ENCODE results near the gene TENM3. TPM values are rescaled to one million over a fixed set of nuclear protein-coding genes. Genes with fewer than 3 reads are reported as not detected.
A peak's percentile ranks its signal among the peaks of the same experiment; 100 is the strongest.
"Not testable (repeated sequence)": the region's sequence is repeated elsewhere in the genome, so short reads cannot be mapped to it uniquely, and the experiment has no call there.

The TENM3 gene
- total RNA-seq, 2 donors from 2014 or later: not detected

DNA sequence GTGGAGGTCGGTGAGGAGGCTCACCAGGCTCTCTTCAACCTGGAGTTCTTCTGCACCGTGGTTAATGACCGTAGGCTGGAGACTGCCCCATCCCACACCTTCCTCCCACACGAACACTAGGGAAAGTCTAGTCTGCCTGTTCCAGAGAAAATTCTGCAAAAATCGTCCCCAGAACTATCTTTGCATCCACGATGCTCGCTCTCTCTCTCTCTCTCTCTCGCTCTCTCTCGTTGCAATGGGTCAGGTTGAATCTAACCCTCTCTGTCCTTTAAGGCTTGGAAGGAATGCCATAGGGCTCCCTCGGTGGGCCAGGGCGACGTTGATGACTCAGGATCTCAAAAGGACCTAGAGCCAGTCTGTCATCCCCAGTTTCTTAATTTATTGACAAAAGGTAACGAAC lies 562.5 kb downstream of the TENM3 start:
- ATAC-seq (no peak), DNase-seq (no peak)
- Mint-ChIP-seq H3K27me3 (no peaks in the 10 kb centered on the region), H3K36me3 (ENCODE audit: low read depth) (no peaks in the 10 kb centered on the region), H3K27ac (no peak overlapping the region), H3K4me3 (no peak overlapping the region), H3K4me1 (peaks cover 14% of the 10 kb centered on the region)
- no peaks in the 10 kb centered on the region for H3K9me3 ChIP-seq (ENCODE audit: control insufficient read depth, low read length, poor library complexity, severe bottlenecking)

DNA sequence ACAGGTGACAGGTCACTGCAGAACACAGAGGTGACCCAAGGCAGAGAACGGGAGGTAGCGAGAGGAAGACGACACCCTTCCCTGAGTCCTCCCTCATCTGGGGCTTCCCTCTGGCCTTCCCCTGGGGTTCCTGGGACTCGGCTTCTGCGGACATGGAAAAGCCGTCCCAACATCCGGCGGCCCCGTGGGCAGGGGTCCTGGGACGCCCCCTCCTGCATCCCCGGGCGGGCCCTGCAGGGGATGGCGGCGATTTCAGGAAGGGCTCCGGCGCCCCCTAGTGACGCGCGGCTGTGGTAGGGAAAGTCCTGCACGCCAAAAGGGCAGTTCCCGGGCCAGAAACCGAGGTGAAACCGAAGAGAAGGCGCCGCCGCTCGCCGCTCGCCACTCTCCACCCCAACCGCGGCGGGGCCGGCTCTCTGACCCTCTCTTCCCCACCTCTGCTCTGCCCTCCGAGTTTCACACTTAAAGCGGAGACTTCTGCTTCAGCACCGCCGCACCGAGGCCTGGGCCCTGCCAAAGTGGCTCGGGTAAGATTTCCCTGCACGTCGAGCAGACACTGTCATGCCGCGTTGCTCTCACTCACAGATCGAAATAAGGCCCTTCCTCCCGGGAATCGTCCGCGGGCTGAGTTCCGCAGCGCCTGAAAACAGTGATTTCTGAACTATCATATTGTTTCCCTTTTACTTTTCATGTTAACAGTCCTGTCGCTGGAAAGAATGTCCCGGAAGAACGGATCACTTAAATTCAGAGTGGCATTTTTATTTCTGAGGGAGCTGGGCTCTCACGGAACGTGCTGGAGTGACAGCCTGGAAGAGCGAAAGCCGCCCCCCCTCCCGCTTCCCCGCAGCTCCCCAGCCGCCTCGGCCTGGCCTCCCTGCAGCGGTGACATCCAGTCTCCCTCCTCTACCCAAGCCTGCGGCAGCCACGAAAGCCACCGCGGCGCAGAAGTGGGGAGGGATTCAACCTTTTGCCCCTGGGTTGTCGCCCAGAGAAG lies 563.4 kb downstream of the TENM3 start:
- peak; percentile 46 for ATAC-seq
- Mint-ChIP-seq H3K4me3 (peak overlapping the region; percentile 83), H3K36me3 (ENCODE audit: low read depth) (no peaks in the 10 kb centered on the region), H3K4me1 (peaks cover 14% of the 10 kb centered on the region), H3K27ac (peak overlapping the region; percentile 74), H3K27me3 (no peaks in the 10 kb centered on the region)
- no peaks in the 10 kb centered on the region for H3K9me3 ChIP-seq (ENCODE audit: control insufficient read depth, low read length, poor library complexity, severe bottlenecking)
- DNase-seq: peak; percentile 47 to 56 (median 50)

DNA sequence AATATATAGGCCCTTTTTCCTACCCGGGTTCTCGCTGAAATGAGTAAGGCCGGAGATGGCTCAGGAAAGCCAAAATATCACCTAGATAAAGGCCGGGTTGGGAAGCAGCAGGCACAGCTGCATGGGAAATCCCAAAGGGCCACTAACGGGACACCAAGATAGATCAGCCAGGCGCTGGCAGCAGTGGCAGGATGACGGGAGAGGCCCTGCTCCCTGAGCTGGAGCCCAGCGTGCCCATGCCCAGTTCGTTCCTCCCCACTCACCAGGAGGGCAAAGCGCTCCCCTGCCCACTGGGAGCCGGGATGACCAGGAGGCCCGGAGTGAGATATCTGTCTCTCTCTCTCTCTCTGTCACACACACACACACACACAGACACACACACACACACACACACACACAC lies 564.1 kb downstream of the TENM3 start:
- no peak for ATAC-seq

DNA sequence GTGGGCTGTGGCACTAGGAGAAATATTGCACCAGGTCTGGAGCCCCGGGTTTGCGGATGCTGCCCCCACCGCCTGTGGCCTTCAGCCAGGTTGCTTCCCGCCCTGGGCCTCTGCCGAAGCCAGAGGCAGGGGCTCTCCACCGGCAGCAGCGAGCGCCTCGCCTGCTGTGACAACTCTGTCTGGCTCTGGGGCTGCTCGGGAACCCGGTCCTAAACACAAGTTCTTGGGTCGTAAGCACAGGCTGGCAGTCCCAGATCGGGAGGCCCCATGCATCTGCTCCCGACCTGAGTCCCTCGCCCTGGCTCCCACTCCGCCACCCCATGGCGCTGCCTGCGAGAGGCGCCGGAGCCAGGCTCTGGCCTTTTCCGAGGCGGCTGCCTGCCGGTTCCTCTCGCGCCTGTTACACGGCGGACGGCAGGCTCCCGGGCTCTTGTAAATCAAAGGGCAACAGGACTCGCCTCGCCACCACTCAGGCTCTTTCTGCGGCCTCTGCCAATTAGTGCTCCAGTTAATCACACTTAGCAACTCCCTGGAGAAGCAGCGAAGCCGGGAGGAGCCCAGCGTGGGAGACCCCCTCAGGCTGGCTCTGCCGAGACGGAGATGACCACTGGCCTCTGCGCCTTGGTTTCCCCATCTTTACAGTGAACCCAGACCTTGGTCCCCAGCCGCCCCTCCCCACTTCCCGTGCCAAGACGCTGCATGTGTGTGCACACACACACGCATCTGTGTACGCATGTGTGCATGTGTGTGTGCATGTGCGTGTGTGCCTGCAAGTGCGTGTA lies 564.8 kb downstream of the TENM3 start:
- Mint-ChIP-seq H3K36me3 (ENCODE audit: low read depth) (no peaks in the 10 kb centered on the region), H3K27ac (no peak overlapping the region), H3K27me3 (no peaks in the 10 kb centered on the region), H3K4me3 (no peak overlapping the region), H3K4me1 (peaks cover 14% of the 10 kb centered on the region)
- no peaks in the 10 kb centered on the region for H3K9me3 ChIP-seq (ENCODE audit: control insufficient read depth, low read length, poor library complexity, severe bottlenecking)
- DNase-seq (no peak), ATAC-seq (no peak)

More for the DNA sequence above, 564.1 kb downstream of the TENM3 start:
- Mint-ChIP-seq H3K27me3 (no peaks in the 10 kb centered on the region), H3K4me1 (peaks cover 14% of the 10 kb centered on the region), H3K36me3 (ENCODE audit: low read depth) (no peaks in the 10 kb centered on the region), H3K4me3 (no peak overlapping the region), H3K27ac (no peak overlapping the region)
- no peaks in the 10 kb centered on the region for H3K9me3 ChIP-seq (ENCODE audit: control insufficient read depth, low read length, poor library complexity, severe bottlenecking)
- no peak for DNase-seq

DNA sequence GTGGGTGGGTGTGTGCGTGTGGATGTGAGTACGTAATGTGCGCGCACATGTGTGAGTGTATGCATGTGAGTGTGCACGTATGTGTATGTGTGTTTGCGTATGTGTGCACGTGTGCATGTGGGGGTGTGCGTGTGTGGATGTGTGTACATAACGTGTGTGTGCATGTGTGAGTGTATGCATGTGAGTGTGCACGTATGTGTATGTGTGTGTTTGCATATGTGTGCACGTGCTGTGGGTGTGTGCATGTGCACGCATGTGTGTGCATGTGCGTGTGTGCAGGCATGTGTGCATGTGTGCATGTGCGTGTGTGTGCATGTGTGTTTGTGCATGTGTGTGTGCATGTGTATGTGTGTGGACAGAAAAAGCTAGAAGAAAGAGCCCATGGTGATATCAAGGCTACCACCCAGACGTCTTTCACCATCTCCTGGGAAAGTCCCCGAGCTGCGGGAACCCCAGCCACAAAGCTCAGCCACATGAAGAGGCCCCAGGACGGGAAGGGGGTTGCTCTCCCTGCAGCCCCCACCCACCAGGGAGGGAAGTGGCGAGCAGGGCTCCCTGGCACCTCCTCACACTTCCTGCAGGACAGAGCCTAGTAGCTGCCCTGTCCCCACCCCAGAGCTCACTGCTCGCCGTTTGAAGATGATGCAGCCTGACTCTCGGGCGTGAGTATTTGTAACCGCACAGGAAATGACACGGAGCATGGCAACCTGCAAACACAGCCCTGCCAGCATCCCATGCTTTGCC lies 565.6 kb downstream of the TENM3 start:
- Mint-ChIP-seq H3K4me1 (peaks cover 14% of the 10 kb centered on the region), H3K27ac (no peak overlapping the region), H3K36me3 (ENCODE audit: low read depth) (no peaks in the 10 kb centered on the region), H3K27me3 (no peaks in the 10 kb centered on the region), H3K4me3 (peak overlapping the region; percentile 69)
- DNase-seq: peak; percentile 34 to 55 (median 55)
- ATAC-seq: peak; percentile 90
- no peaks in the 10 kb centered on the region for H3K9me3 ChIP-seq (ENCODE audit: control insufficient read depth, low read length, poor library complexity, severe bottlenecking)

DNA sequence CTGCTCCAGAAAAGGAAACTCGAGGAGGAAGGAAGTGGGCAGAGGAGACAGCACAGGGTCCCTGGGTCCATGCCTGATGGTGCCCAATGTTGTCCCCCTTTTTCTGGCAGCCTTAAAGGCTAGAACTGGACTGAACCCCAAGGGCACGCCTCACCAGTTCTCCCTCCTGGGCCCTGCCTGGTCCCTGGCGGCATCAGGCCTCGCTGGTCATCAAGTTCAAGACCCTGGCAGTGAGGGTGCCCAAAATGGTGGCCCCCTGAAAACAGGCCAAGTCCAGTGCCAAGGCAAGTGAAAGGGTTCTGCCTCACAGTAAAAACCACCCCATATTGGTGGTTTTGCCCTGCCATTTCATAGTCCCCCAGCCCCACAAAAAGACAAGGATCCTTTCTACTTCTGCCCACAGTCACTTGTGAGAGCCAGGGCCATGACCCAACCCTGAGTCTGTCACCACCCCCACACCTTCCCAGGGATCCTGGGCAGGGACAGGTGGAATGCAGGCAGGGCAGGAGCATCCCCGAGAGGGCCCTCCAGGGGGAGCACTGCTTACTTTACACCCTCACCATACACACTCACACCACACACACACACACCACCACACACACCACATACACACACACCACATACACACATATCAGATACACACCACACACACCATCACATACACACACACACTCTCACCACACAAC lies 566.4 kb downstream of the TENM3 start:
- no peaks in the 10 kb centered on the region for H3K9me3 ChIP-seq (ENCODE audit: control insufficient read depth, low read length, poor library complexity, severe bottlenecking)
- H3K4me3 Mint-ChIP-seq: peak overlapping the region; percentile 69
- DNase-seq (no peak), ATAC-seq (peak; percentile 7)
- no peaks in the 10 kb centered on the region for H3K36me3 Mint-ChIP-seq (ENCODE audit: low read depth)
- H3K4me1 Mint-ChIP-seq: peaks cover 14% of the 10 kb centered on the region
- no peaks in the 10 kb centered on the region for H3K27me3 Mint-ChIP-seq
- H3K27ac Mint-ChIP-seq: no peak overlapping the region

DNA sequence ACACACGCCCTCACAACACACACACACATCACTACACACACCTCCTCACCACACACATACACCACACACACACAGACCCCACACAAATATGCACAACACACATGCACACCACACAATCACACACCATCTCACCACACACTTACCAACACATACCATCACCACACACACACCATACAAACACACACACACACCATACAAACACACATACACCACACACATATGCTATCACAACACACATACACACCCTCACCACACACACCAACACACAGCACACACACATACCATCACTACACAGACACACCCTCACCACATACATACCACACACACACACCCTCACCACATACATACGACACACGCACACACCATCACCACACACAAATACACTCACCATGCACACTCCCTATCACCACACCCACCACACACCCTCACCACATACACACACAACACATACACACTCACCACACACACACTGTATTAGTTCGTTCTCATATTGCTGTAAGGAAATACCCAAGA lies 567.0 kb downstream of the TENM3 start:
- no peak overlapping the region for H3K27ac Mint-ChIP-seq
- no peaks in the 10 kb centered on the region for H3K9me3 ChIP-seq (ENCODE audit: control insufficient read depth, low read length, poor library complexity, severe bottlenecking)
- DNase-seq (no peak), ATAC-seq (no peak)
- H3K4me1 Mint-ChIP-seq: peaks cover 14% of the 10 kb centered on the region
- no peak overlapping the region for H3K4me3 Mint-ChIP-seq
- H3K27me3 Mint-ChIP-seq: no peaks in the 10 kb centered on the region
- no peaks in the 10 kb centered on the region for H3K36me3 Mint-ChIP-seq (ENCODE audit: low read depth)

DNA sequence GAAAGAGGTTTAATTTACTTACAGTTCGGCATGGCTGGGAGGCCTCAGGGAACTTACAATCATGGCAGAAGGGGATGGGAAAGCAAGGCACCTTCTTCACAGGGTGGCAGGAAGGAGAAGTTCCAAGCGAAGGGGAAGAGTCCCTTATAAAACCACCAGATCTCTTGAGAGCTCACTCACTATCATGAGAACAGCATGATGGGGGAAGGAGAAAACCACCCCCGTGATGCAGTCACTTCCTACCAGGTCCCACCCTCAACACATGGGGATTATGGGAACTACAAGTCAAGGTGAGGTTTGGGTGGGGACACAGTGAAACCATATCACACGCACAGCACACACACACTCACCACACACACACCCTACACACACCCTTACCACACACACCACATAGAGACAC lies 569.7 kb downstream of the TENM3 start:
- Mint-ChIP-seq H3K27me3 (no peaks in the 10 kb centered on the region), H3K4me1 (peaks cover 9% of the 10 kb centered on the region), H3K36me3 (ENCODE audit: low read depth) (no peaks in the 10 kb centered on the region), H3K27ac (peak overlapping the region; percentile 14), H3K4me3 (no peak overlapping the region)
- DNase-seq (no peak), ATAC-seq (no peak)
- H3K9me3 ChIP-seq (ENCODE audit: control insufficient read depth, low read length, poor library complexity, severe bottlenecking): no peaks in the 10 kb centered on the region

DNA sequence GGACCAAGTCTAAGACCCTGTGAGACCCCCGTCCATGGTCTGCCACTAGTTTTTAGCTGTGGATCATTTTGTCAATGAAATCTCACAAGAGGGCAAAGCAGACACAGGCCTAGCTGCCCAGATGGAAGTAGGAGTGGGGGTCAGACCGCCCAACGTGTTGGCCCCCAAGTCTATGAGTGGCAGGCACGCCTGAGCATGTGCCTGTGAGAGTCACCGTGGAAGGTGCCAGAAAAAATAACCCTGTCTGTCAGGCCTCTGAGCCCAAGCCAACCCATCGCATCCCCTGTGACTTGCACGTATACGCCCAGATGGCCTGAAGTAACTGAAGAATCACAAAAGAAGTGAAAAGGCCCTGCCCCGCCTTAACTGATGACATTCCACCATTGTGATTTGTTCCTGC lies 570.9 kb downstream of the TENM3 start:
- not testable (repeated sequence) for H3K4me3 Mint-ChIP-seq; H3K27me3 Mint-ChIP-seq; H3K27ac Mint-ChIP-seq; H3K36me3 Mint-ChIP-seq (ENCODE audit: low read depth); ATAC-seq; DNase-seq; H3K9me3 ChIP-seq (ENCODE audit: control insufficient read depth, low read length, poor library complexity, severe bottlenecking); H3K4me1 Mint-ChIP-seq

DNA sequence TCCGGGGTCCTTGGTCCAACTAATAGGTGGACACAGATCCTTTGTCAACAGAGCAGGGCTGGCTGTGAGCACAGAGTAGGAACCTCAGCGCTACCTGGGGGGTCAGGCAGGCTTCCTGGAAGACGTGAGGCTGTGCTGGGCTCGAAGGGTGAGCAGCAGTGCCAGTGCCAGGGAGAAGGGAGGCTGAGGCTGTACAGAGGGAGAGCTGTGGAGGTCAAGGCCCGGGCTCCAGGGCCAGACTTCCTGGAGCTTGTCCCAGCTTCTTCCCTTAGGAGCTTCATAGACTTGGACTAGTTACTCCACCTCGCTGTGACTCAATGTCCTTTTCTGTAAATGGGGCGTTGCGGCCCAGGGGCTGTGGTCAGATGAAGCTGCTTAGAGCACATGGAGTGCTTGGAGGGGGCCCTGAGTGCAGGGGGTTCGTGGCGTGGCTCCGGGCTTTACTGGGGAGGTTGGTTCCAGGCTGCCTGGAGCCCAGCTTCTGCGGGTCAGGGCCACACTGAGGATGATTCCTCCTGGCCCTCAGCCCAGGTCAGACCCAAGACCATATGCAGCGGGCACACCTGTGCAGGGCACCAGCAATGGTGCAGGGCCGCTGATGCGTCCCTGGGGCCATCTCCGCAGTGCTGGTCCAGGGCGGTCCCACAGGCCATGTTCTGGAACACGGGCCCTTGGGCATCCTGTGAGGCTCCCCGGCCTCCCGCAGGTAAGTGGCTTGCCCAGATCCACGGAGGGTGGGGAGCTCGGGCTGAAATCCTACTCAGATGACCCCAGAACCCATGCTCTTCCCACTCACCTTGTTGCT lies 575.9 kb downstream of the TENM3 start:
- DNase-seq: no peak
- H3K27me3 Mint-ChIP-seq: no peaks in the 10 kb centered on the region
- peaks cover 4% of the 10 kb centered on the region for H3K4me1 Mint-ChIP-seq
- H3K9me3 ChIP-seq (ENCODE audit: control insufficient read depth, low read length, poor library complexity, severe bottlenecking): no peaks in the 10 kb centered on the region
- no peaks in the 10 kb centered on the region for H3K36me3 Mint-ChIP-seq (ENCODE audit: low read depth)
- ATAC-seq: no peak
- H3K27ac Mint-ChIP-seq: no peak overlapping the region
- H3K4me3 Mint-ChIP-seq: no peak overlapping the region

DNA sequence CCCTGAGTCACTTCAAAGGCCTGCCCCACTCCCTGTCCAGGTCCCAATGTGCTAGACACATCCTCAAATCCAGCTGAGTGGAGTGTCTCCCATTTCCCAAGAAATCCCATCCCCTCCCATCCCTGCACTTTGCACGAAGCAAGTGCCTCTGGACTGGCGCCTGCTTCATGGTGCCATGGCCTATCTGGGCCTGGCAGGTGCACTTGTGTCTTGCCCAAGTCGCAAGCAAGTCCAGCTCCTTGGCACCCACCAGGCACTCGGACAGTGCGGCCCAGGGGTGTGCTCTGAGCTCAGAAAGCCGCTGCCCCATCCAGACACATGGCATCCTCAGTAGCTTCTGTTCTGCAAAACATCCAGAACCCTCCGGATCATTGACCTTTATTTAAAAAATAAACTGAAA lies 576.5 kb downstream of the TENM3 start:
- Mint-ChIP-seq H3K4me3 (no peak overlapping the region), H3K36me3 (ENCODE audit: low read depth) (no peaks in the 10 kb centered on the region), H3K27me3 (no peaks in the 10 kb centered on the region), H3K27ac (no peak overlapping the region), H3K4me1 (peaks cover 6% of the 10 kb centered on the region)
- no peaks in the 10 kb centered on the region for H3K9me3 ChIP-seq (ENCODE audit: control insufficient read depth, low read length, poor library complexity, severe bottlenecking)
- DNase-seq: no peak
- no peak for ATAC-seq

DNA sequence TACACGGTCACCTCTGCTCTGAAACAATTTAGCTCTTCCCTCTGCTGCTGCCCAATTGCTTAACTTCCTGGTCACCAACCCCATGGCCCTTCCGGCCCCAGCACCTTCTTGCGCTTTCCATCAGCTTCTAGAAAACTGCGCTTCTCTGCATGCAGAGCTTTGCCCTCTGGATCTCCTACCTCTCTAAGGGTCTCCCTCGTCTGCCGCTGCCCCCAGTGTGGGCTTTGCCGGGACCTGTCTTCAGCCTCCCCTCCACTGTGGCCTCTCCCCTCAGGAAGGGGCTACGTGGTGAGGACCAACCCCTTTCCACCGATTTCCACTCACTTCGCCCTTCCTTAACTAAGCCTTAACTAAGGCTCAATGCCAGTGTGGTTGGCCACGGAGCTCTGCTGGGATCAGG lies 579.4 kb downstream of the TENM3 start:
- no peak for ATAC-seq
- Mint-ChIP-seq H3K4me3 (no peak overlapping the region), H3K36me3 (ENCODE audit: low read depth) (no peaks in the 10 kb centered on the region), H3K27ac (no peak overlapping the region), H3K4me1 (peaks cover 9% of the 10 kb centered on the region), H3K27me3 (peaks cover 17% of the 10 kb centered on the region)
- no peaks in the 10 kb centered on the region for H3K9me3 ChIP-seq (ENCODE audit: control insufficient read depth, low read length, poor library complexity, severe bottlenecking)
- DNase-seq: no peak

All from T-helper 17 cell (primary cell).